DND-41 (cell line): ENCODE measurements around the gene GMPPB.

Experiments
- ATAC-seq: fragments of 200-7000 bp; cut with Tn5 transposase; 3 replicates; pipeline ENCODE4 v1.9.1; 2021; ENCODE audit warnings: low read depth; ENCODE audit not compliant: insufficient read depth
- DNase-seq: peaks from one replicate; pipeline ENCODE4 v3.0.0-alpha.2; 2020
- H2AFZ ChIP-seq: 2 replicates; pipeline ENCODE4 v1.6.0; 2012; ENCODE audit warnings: low read depth, low read length
- H3K27ac ChIP-seq: 2 replicates; pipeline ENCODE4 v1.5.1; 2012; ENCODE audit warnings: low read length, inconsistent platforms
- H3K27me3 ChIP-seq: fragments of 200-600 bp; sonication (generic); 2 replicates; pipeline ENCODE4 v1.6.0; 2012; ENCODE audit warnings: low read length, mild to moderate bottlenecking, inconsistent platforms; ENCODE audit not compliant: insufficient read depth, poor library complexity
- H3K36me3 ChIP-seq: 2 replicates; pipeline ENCODE4 v1.5.1; 2012; ENCODE audit warnings: low read length, inconsistent platforms; ENCODE audit not compliant: insufficient read depth
- H3K4me1 ChIP-seq: 2 replicates; pipeline ENCODE4 v1.5.1; 2012; ENCODE audit warnings: mild to moderate bottlenecking, low read length; ENCODE audit not compliant: insufficient read depth
- H3K4me2 ChIP-seq: 2 replicates; pipeline ENCODE4 v1.6.0; 2012; ENCODE audit warnings: mild to moderate bottlenecking, moderate library complexity, low read length, inconsistent platforms; ENCODE audit not compliant: insufficient read depth
- H3K4me3 ChIP-seq, 2 experiments: fragments of 200-600 bp in 1 of 2; shearing (Covaris generic) in 1 of 2; 2 replicates each; pipeline ENCODE4 v1.5.1; 2012 to 2016; ENCODE audit warnings: inconsistent platforms in 2 of 2, low read length in 2 of 2, mild to moderate bottlenecking in 2 of 2, low read depth in 1 of 2, moderate library complexity in 1 of 2
- H3K79me2 ChIP-seq: 2 replicates; pipeline ENCODE4 v1.6.0; 2012; ENCODE audit warnings: low read length, inconsistent platforms; ENCODE audit not compliant: insufficient read depth
- H3K9ac ChIP-seq: 2 replicates; pipeline ENCODE4 v1.6.0; 2012; ENCODE audit warnings: low read depth, mild to moderate bottlenecking, inconsistent platforms, low read length, moderate library complexity
- H3K9me3 ChIP-seq: 2 replicates; pipeline ENCODE4 v1.5.1; 2012; ENCODE audit warnings: low read length, moderate library complexity, mild to moderate bottlenecking, inconsistent platforms; ENCODE audit not compliant: insufficient read depth, severe bottlenecking
- H4K20me1 ChIP-seq: 2 replicates; pipeline ENCODE4 v1.6.0; 2012; ENCODE audit warnings: low read length; ENCODE audit not compliant: insufficient read depth
- CTCF ChIP-seq: IDR thresholded peaks from 2 replicates; pipeline ENCODE4 v1.5.1; 2012; ENCODE audit warnings: borderline replicate concordance, low read length, moderate library complexity, mild to moderate bottlenecking; ENCODE audit not compliant: poor library complexity, severe bottlenecking; ENCODE audit errors: extremely low read depth
- EZH2 ChIP-seq: IDR thresholded peaks from 3 replicates; pipeline ENCODE4 v1.6.1; 2012; ENCODE audit warnings: borderline replicate concordance, low read depth, mild to moderate bottlenecking, moderate library complexity, low read length, inconsistent platforms; ENCODE audit not compliant: severe bottlenecking

The GMPPB gene

GRCh38 chr3:49716691-49717210, 7.0 kb downstream of the GMPPB start:
- Histone ChIP-seq H3K79me2 (peaks cover 8% of the 10 kb centered on the region; the same call in 1 of the 2 replicates), H3K9ac (no peak overlapping the region), H3K4me1 (peaks cover 39% of the 10 kb centered on the region), H3K36me3 (peaks cover 44% of the 10 kb centered on the region), H3K4me3 (no peak overlapping the region), H3K4me2 (no peak overlapping the region), H2AFZ (no peak overlapping the region), H3K27me3 (no peaks in the 10 kb centered on the region), H3K9me3 (no peaks in the 10 kb centered on the region), H4K20me1 (peaks cover 21% of the 10 kb centered on the region), H3K27ac (no peak overlapping the region)
- no peak for DNase-seq
- no peak for TF ChIP-seq CTCF
- no peak for ATAC-seq

GRCh38 chr3:49716169-49716568, 7.6 kb downstream of the GMPPB start:
- peaks cover 38% of the 10 kb centered on the region for H3K4me1 ChIP-seq
- no peak for ATAC-seq
- peaks cover 16% of the 10 kb centered on the region for H4K20me1 ChIP-seq
- peaks cover 39% of the 10 kb centered on the region for H3K36me3 ChIP-seq
- no peak overlapping the region for H2AFZ ChIP-seq
- no peak overlapping the region for H3K27ac ChIP-seq
- no peak overlapping the region for H3K4me2 ChIP-seq
- TF ChIP-seq EZH2 = no peak
- TF ChIP-seq CTCF = no peak
- no peaks in the 10 kb centered on the region for H3K27me3 ChIP-seq
- H3K4me3 ChIP-seq = no peak overlapping the region
- no peak for DNase-seq
- no peaks in the 10 kb centered on the region for H3K9me3 ChIP-seq
- no peak overlapping the region for H3K9ac ChIP-seq
- peaks cover 3% of the 10 kb centered on the region; the same call in 1 of the 2 replicates for H3K79me2 ChIP-seq

- Histone ChIP-seq H3K4me3 (no peak overlapping the region), H3K9me3 (no peaks in the 10 kb centered on the region), H3K27me3 (no peaks in the 10 kb centered on the region), H3K79me2 (no peaks in the 10 kb centered on the region), H3K9ac (no peak overlapping the region), H4K20me1 (peaks cover 11% of the 10 kb centered on the region), H3K27ac (no peak overlapping the region), H2AFZ (no peak overlapping the region), H3K4me1 (peaks cover 33% of the 10 kb centered on the region), H3K4me2 (no peak overlapping the region), H3K36me3 (peaks cover 33% of the 10 kb centered on the region)
- TF ChIP-seq EZH2 (no peak), CTCF (no peak)
- DNase-seq = no peak
- no peak for ATAC-seq
Measured at GRCh38 chr3:49715611-49716121, 8.1 kb downstream of the GMPPB start.
